Measurements from ENCODE around the gene BMP8A. TPM values are rescaled to one million over a fixed set of nuclear protein-coding genes. Genes with fewer than 3 reads are reported as not detected.

The BMP8A gene
- total RNA-seq, 2 donors from 2014 or later, result 5.4 to 9.4 TPM

- 83% methylated on average over 3 of the region's 3 CpGs for WGBS
- Histone ChIP-seq H3K27me3 (replicated peaks; ENCODE audit: insufficient read depth) (no peaks in the 10 kb centered on the region), H3K36me3 (peaks cover 40 to 52% of the 10 kb centered on the region in 2 donors), H3K4me3 (no peak overlapping the region), H3K9me3 (no peaks in the 10 kb centered on the region), H3K27ac (no peak overlapping the region), H3K4me1 (replicated peaks) (no peaks in the 10 kb centered on the region)
- TF ChIP-seq CTCF (IDR thresholded peaks at IDR 0.05) (no peak), POLR2A (IDR thresholded peaks at IDR 0.05) (no peak), POLR2AphosphoS5 (IDR thresholded peaks at IDR 0.05) (no peak)
- DNase-seq (ENCODE audit: low spot score), result no peak
- intact Hi-C loops (cut with DNase I), result no loop called here
Measured at GRCh38 chr1:39567302-39567701, 75.9 kb downstream of the BMP8A start.

DNA sequence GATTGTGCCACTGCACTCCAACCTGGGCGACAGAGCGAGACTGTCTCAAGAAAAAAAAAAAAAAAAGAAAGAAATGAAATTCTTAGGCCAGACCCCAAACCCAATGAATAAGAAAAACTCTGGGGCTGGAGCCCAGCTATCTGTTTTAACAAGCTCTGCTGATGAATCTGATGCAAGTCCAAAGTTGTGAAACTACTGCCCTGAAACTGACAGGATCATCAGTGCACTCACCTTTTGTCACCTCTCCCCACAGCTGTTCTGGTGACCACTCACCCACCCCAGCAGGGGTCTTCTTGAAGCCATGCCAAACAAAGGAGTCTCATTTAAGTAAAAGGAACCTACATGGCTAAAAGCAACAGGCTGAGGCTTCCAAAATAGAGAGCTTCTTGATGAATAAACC is 76.8 kb downstream of the BMP8A start:
- DNase-seq (ENCODE audit: low spot score), result no peak
- peaks cover 35 to 49% of the 10 kb centered on the region in 2 donors for H3K36me3 ChIP-seq
- no peak for TF ChIP-seq POLR2AphosphoS5 (IDR thresholded peaks at IDR 0.05)
- no peak for TF ChIP-seq POLR2A (IDR thresholded peaks at IDR 0.05)
- TF ChIP-seq CTCF (IDR thresholded peaks at IDR 0.05), result no peak
- intact Hi-C loops (cut with DNase I), result no loop called here
- no peaks in the 10 kb centered on the region for H3K4me1 ChIP-seq (replicated peaks)
- no peak overlapping the region for H3K4me3 ChIP-seq
- no peaks in the 10 kb centered on the region for H3K27me3 ChIP-seq (replicated peaks; ENCODE audit: insufficient read depth)
- H3K27ac ChIP-seq, result no peak overlapping the region
- no peaks in the 10 kb centered on the region for H3K9me3 ChIP-seq
- 88% methylated on average over 2 of the region's 2 CpGs for WGBS

DNA sequence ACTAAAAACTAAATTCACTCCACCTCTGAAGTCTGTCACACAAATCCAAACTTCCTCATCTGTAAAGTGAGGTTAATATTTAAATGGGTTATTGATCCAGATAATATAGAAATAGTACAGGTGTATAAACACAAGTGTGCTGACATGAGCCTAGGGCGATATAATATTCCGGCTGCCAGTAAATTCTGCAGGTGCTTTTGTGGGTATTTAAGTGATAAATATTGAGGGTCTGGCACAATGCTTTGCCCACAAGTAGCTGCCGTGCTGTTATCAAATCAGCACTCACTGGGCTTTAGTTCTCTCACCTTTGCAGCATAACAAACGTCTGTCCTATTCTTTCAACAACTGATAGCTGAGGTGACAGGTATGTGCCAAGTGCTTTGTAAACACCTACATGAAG is 77.6 kb downstream of the BMP8A start:
- TF ChIP-seq POLR2AphosphoS5 (IDR thresholded peaks at IDR 0.05) (no peak), POLR2A (IDR thresholded peaks at IDR 0.05) (no peak), CTCF (IDR thresholded peaks at IDR 0.05) (no peak)
- H3K4me3 ChIP-seq, result no peak overlapping the region
- intact Hi-C loops (cut with DNase I), result no loop called here
- peaks cover 27 to 40% of the 10 kb centered on the region in 2 donors for H3K36me3 ChIP-seq
- no peak overlapping the region for H3K27ac ChIP-seq
- H3K4me1 ChIP-seq (replicated peaks), result peaks cover 5% of the 10 kb centered on the region
- 61% methylated on average over 4 of the region's 4 CpGs for WGBS
- DNase-seq (ENCODE audit: low spot score), result no peak
- H3K9me3 ChIP-seq, result no peaks in the 10 kb centered on the region
- no peaks in the 10 kb centered on the region for H3K27me3 ChIP-seq (replicated peaks; ENCODE audit: insufficient read depth)

GRCh38 chr1:39570477-39571177 is 79.2 kb downstream of the BMP8A start:
- Histone ChIP-seq H3K27ac (no peak overlapping the region), H3K36me3 (peaks cover 15 to 32% of the 10 kb centered on the region in 2 donors), H3K9me3 (no peaks in the 10 kb centered on the region), H3K4me3 (no peak overlapping the region), H3K27me3 (replicated peaks; ENCODE audit: insufficient read depth) (no peaks in the 10 kb centered on the region), H3K4me1 (replicated peaks) (peaks cover 16% of the 10 kb centered on the region)
- TF ChIP-seq POLR2A (IDR thresholded peaks at IDR 0.05), result no peak
- no peak for TF ChIP-seq CTCF (IDR thresholded peaks at IDR 0.05)
- no peak for TF ChIP-seq POLR2AphosphoS5 (IDR thresholded peaks at IDR 0.05)
- DNase-seq (ENCODE audit: low spot score), result no peak
- intact Hi-C loops (cut with DNase I), result no loop called here
- 88% methylated on average over 11 of the region's 11 CpGs for WGBS

- Histone ChIP-seq H3K9me3 (no peaks in the 10 kb centered on the region), H3K4me1 (replicated peaks) (peaks cover 16% of the 10 kb centered on the region), H3K27ac (no peak overlapping the region), H3K4me3 (no peak overlapping the region), H3K36me3 (peaks cover 15 to 32% of the 10 kb centered on the region in 2 donors), H3K27me3 (replicated peaks; ENCODE audit: insufficient read depth) (no peaks in the 10 kb centered on the region)
- TF ChIP-seq POLR2AphosphoS5 (IDR thresholded peaks at IDR 0.05), result no peak
- TF ChIP-seq CTCF (IDR thresholded peaks at IDR 0.05), result no peak
- no peak for TF ChIP-seq POLR2A (IDR thresholded peaks at IDR 0.05)
- intact Hi-C loops (cut with DNase I), result no loop called here
- WGBS, result 97% methylated on average over 9 of the region's 9 CpGs
- no peak for DNase-seq (ENCODE audit: low spot score)
Measured at GRCh38 chr1:39571178-39571483, 79.7 kb downstream of the BMP8A start.
